ENCODE results near the gene UNC45A.
A peak's percentile ranks its signal among the peaks of the same experiment; 100 is the strongest.
"Not testable (repeated sequence)": the region's sequence is repeated elsewhere in the genome, so short reads cannot be mapped to it uniquely, and the experiment has no call there.

The UNC45A gene

GRCh38 chr15:90934949-90935751 is at the start of gene UNC45A:
TSS of gene UNC45A (plus strand) at chr15:90935285. CDS start at chr15:90935325, 40 bp downstream.
- DNase-seq: peak; percentile 95

GRCh38 chr15:90885432-90886290 is 49.4 kb upstream of the UNC45A start:
- DNase-seq: peak; percentile 74

- DNase-seq: no peak
Observed at GRCh38 chr15:90886291-90886614, 48.8 kb upstream of the UNC45A start.

- DNase-seq: no peak
Observed at GRCh38 chr15:90887037-90887481, 48.0 kb upstream of the UNC45A start.

DNA sequence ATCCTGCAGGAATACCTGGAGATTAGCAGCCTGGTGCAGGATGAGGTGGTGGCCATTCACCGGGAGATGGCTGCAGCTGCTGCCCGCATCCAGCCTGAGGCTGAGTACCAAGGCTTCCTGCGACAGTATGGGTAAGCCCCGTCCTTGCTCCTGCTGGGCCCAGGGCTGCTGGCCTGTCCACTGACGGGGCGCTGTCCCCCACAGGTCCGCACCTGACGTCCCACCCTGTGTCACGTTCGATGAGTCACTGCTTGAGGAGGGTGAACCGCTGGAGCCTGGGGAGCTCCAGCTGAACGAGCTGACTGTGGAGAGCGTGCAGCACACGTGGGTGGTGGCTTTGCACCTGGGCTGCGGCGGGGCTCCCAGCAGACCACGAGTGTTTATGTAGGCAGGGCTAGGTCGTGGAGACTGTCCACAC is 45.8 kb upstream of the UNC45A start:
- no peak for DNase-seq

GRCh38 chr15:90889736-90890456 is 45.2 kb upstream of the UNC45A start:
- DNase-seq: no peak

- no peak for DNase-seq
Observed at GRCh38 chr15:90890839-90891238, 44.2 kb upstream of the UNC45A start.

DNA sequence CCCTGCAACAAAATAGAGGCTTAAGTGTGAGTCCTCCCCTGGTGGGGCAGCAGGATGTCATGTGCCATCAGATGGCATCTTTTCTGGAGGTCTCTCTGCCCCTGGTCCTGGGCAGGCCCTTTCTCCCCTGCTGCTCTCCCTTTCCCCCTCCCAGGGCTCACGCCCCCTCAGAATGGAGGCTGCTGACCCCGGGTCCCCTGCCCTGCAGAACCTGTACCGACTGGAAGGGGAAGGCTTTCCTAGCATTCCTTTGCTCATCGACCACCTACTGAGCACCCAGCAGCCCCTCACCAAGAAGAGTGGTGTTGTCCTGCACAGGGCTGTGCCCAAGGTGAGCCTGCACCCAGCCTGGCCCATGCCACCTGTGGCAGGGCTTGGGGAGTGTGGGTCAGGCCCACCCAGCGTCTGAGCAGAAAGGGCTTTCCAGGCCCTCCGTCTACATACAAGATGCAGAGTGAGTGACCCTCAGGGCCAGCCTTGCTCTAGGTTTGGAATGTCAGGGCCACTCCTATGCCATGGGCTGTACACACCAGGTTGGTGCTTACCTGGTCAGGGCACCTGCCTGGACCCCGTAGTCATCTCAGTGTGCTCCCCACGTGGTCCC is 43.6 kb upstream of the UNC45A start:
- DNase-seq: no peak

DNA sequence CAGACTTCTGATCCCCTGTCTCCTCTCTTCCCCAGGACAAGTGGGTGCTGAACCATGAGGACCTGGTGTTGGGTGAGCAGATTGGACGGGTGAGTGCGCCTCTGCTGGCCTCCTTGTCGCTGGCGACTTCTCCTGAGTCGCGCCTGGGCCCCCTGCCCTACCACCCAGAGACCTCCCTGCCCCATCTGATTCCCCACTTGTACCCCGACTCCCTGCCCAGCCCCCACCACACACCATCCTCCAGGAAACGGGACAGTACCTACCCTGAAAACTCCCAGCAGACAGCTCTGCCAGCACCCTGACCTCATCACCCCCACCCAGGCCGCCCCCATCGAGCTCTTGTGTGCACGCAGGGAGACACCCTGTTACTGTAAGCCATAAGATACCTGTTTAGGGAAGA is 43.1 kb upstream of the UNC45A start:
- no peak for DNase-seq

DNA sequence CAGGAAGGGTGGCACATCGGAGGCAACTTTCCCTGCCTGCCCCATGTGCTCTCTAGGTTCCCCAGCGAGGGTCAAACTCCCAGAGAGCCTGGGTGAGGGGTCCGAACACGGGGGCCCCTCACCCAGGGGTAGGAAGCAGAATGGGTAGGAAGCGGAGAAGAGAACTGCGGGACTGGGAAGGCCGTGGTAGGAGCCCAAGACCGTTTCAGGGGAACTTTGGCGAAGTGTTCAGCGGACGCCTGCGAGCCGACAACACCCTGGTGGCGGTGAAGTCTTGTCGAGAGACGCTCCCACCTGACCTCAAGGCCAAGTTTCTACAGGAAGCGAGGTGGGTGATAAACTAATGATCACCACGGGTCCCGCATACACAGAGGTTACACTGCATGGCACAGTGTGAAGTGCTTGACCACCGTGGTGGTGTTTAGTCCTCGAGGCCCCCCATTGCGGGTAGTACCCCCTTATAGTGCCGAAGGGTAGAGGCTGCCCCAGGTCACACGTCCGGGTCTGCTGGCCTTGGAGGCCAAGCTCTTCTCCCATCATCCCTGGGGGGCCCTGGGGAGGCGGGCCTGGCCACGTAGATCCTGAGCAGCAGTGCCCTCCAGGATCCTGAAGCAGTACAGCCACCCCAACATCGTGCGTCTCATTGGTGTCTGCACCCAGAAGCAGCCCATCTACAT is 42.4 kb upstream of the UNC45A start:
- DNase-seq: no peak

DNA sequence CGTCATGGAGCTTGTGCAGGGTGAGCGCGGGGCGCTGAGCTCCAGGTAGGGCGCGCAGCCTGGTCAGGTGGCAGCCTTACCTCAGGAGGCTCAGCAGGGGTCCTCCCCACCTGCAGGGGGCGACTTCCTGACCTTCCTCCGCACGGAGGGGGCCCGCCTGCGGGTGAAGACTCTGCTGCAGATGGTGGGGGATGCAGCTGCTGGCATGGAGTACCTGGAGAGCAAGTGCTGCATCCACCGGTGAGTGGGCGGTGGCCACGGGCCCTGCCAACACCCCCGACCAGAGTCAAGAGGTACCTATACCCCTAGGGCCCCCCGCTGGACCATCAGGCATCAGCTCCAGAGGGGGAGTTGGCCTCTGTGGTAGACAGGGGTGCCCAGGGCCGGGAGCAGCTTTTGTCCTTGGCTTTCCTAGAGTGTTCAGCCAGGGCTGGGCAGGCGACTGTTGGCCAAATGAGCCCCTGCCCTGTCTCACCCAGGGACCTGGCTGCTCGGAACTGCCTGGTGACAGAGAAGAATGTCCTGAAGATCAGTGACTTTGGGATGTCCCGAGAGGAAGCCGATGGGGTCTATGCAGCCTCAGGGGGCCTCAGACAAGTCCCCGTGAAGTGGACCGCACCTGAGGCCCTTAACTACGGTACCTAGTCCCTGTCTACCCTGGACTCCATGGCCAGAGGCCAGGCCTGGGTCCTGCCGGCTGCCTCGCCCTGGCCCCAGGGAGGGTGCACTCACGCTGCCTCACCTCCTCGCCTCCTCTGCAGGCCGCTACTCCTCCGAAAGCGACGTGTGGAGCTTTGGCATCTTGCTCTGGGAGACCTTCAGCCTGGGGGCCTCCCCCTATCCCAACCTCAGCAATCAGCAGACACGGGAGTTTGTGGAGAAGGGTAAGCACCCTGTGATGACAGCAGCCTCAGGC is 41.7 kb upstream of the UNC45A start:
- DNase-seq: no peak

GRCh38 chr15:90895571-90896117 is 39.4 kb upstream of the UNC45A start:
- no peak for DNase-seq

DNA sequence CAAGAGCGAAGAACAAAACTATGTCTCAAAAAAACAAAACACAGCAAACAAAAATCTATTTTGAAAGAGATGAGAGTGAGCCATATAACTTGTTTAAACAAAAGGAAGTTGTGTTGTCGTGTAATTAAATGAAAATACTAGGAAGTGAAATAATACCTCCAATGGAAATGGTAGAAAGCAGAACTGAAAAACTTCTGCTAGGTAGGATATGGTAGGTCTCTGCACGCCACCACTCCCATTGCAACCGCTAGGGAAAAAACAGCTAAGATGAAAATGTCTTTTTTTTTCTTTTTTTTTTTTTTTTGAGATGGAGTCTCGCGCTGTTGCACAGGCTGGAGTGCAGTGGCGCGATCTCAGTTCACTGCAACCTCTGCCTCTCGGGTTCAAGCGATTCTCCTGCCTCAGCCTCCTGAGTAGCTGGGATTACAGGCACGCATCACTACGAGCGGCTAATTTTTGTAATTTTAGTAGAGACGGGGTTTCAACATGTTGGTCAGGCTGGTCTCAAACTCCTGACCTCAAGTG is 37.9 kb upstream of the UNC45A start:
- DNase-seq: not testable (repeated sequence)

DNA sequence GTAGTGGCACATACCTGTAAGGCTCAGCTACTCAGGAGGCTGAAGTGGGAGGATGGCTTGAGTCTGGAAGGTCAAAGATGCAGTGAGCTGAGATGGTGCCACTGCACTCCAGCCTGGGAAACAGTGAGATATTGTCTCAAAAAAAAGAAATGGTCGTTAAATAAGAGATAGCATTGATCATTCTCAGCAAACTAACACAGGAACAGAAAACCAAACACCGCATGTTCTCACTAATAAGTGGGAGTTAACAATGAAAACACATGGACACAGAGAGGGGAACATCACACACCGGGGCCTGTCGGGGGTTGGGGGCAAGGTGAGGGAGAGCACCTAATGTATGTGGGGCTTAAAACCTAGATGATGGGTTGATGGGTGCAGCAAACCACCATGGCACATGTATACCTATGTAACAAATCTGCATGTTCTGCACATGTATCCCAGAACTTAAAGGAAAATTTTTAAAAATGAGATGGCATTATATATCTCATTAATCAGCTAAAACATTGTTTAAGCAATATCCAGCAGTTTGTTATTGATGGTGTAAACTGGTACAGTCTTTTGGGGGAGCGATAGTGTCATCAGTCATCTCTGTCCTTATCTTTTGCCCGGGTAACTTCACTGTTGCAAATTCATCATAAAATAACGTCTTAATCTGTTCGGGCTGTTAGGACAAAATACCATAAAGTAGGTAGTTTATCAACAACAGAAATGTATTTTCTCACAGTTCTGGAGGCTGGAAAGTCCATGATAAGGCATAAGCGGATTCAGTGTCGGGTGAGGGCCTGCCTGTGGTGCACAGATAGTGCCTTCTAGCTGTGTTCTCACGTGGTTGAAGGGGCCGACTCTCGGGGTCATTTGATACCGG is 33.7 kb upstream of the UNC45A start:
- DNase-seq: peak; percentile 26

GRCh38 chr15:90902040-90902839 is 32.8 kb upstream of the UNC45A start:
- peak; percentile 88 for DNase-seq

DNA sequence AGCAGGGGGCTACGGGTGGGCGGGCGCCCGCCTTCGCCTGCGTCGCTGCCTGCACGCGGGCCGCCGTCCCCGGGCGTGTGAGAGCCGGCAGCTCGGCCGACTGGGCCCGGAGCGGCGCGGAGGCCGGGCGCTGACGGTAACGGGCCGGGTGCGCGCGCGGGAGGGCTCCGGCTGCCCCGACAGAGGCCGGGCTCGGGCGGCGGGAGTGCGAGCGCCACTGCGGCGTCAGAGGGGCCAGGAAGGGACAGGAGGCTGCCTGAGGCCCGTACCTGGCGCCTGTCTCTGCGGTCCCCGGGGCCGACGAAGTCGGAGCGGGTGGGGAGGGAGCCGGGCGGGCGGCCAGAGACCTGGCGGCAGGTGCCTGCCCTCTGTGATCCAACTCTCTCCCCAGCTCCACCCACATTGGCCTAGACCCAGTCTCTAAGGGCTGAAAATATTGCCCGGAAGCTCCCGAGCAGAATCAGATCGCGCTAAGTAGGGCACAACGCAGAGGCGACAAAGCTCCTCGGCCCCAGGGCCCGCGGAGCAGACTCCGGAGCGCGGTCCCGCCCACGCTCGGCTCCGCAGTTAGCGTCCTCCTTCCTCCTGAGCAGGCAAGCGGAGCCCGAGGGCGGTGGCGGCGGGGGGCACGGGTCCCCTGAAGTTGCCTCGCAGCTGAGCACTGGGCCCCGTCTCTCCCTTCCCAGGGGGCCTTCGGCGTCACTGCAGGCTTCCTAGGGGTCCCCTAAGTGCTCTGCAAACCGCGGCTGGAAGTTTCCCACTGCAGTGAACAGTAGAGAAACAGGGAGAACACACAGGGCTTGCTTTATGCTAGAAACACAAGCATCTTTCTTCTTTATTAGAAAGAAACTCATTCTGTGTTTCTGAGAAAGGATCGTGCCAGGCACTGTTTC is 32.0 kb upstream of the UNC45A start, which contains the start of gene MAN2A2:
Gene MAN2A2 (plus strand): TSS at position 463 of the 893 bp plus-strand sequence. CDS start 906 bp downstream, outside the sequence.
- peak; percentile 82 for DNase-seq
